ENCODE measurements around the gene TFDP1.

TFDP1 gene

DNA sequence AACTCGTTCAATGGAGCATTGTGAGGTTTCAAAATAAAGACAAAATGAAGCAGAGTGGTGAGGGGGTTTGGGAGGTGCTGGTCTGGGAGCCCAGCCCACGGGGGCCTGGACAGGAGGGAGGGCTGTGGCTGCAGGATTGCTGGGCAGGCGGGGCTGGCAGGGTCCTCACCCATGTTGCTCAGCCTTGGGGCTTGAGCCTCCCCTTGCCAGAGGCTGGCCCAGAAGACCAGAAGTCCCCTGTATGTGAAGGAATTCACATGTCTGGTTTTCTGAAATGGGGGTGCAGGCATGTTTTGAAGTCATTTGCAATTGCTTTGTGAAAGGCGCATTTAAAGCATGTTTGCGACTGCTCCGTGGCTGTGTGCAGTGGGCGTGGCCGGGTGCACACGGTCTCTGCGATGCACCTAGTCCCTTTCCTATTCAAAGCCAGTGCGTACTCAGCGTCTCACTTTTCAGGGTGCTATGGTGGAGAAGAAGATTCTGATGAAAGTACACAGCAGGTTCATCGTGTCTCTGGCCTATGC lies 84.7 kb downstream of the TFDP1 start:
- no peak for DNase-seq

DNA sequence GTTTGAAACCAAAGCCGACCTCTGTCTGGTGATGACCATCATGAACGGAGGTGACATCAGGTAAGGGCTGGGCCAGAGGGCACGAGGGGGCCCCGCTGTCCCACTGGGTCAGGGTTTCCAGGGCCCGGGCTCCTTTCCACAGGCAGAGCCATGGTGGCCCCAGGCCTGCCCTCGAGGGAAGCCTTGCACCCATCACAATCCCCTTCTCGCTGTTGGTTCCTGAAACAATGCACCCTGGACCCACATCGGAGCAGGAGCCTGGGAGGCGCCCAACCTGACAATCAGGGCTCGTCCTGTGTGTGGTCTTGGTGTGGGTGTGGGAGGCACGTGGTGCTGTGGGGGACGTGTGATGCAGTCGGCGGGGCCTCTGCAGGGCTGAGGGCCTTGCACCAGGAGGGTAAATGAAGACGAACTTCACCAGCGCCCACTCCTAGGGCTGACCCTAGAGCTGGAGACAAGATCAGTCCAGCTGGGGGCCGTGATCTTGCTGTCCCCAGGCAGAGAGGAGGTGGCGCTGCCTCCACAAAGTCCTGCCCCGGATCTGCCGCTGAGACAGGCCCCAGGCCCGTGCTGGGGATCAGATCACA lies 85.3 kb downstream of the TFDP1 start:
- no peak for DNase-seq

DNA sequence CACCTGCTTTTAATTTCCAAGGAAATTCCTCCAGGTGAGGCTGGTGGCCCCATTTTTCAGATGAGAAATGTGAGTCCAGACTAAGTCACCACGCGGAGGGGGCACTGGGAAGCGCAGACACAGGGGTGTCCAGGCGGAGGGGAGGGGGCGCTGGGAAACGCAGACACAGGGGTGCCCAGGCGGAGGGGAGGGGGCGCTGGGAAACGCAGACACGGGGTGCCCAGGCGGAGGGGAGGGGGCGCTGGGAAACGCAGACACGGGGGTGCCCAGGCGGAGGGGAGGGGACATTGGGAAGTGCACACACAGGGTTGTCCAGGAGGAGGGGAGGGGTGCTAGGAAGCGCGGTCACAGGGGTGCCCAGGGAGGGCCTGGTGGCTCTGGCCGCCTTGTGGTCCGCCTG lies 86.0 kb downstream of the TFDP1 start:
- DNase-seq = no peak

DNA sequence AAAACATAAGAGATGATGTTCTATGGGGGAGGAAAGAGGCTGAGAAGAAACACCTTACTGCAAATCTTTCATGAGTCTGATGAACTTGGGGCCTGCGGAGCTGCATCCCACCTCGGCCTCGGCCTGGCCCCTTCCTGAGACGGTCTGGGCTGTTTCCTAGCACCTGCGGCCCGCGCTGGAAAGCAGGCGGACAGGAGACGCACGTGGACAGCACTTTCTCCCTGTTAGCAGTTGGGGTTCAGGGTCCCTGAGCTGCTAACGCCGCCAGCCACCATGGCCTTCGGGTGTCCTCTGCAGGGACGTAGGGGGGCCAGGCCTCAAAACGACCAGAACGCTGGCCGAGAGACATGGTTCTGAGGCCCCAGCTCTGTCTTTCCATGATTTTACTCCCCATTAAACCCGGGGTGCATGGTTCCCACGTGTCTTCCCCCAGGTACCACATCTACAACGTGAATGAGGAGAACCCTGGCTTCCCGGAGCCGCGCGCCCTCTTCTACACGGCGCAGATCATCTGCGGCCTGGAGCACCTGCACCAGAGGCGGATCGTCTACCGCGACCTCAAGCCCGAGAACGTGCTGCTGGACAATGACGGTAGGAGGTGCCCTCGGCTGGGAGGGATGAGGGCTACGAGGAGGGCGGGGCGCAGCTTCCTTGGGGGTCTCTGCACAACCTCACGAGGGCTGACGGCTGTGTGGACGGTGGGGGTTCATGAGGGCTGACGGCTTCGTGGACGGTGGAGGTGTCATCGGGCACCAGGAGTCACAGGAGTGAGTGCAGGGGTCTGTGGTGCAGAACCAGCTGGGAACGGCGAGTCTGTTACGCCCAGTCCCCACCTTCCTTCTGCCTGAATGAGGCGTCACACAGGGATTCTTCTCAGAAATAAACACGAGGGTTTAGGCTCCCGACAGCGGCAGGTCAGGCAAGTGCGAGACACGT lies 86.8 kb downstream of the TFDP1 start:
- no peak for DNase-seq

- DNase-seq = no peak
Observed at GRCh38 chr13:113672002-113672651, 87.6 kb downstream of the TFDP1 start.

All from fibroblast of skin of right quadriceps (primary cell).